Measurements from ENCODE around the gene ATG9A. TPM values are rescaled to one million over a fixed set of nuclear protein-coding genes. Genes with fewer than 3 reads are reported as not detected.

ATG9A gene
- total RNA-seq, 1 experiment from 2014 or later: 52.1 TPM

GRCh38 chr2:219179601-219180465 is 49.6 kb downstream of the ATG9A start:
- H3K4me3 Mint-ChIP-seq (ENCODE audit: unreplicated experiment): peak overlapping the region; percentile 82
- CTCF ChIA-PET: interaction anchor here (0.6 to 1.2 kb wide), 7 partner anchors 12 to 303 kb away, joined by 3 to 5 read pairs (median 4); no protein-coding TSS in a partner anchor
- no TSS peak for BruUV-seq (replicated peaks)

GRCh38 chr2:219178377-219179175 is 50.9 kb downstream of the ATG9A start:
- Mint-ChIP-seq H3K36me3 (ENCODE audit: insufficient read depth, unreplicated experiment) (peaks cover 53% of the 10 kb centered on the region), H3K4me1 (ENCODE audit: insufficient read depth, unreplicated experiment) (no peaks in the 10 kb centered on the region), H3K9me3 (ENCODE audit: unreplicated experiment) (no peaks in the 10 kb centered on the region), H3K4me3 (ENCODE audit: unreplicated experiment) (peak overlapping the region; percentile 82), H3K27me3 (ENCODE audit: insufficient read depth, unreplicated experiment) (no peaks in the 10 kb centered on the region), H3K27ac (ENCODE audit: low read depth, unreplicated experiment) (peak overlapping the region; percentile 93)
- ChIA-PET CTCF (no interaction called here), POLR2A (interaction anchor here (0.6 to 3.9 kb wide), 11 partner anchors 15 to 419 kb away, joined by 3 to 49 read pairs (median 5); partner anchors contain the start of genes ABCB6, ANKZF1, ATG9A and STK11IP)
- BruUV-seq (replicated peaks): no TSS peak
- intact Hi-C loops (cut with micrococcal nuclease): loop anchor here (5.0 kb wide), 1 partner anchor 99 kb away; the partner anchor contains the start of gene DNAJB2
- peak; percentile 9 for DNase-seq (ENCODE audit: unreplicated experiment)
- TF ChIP-seq, protein P1, sequence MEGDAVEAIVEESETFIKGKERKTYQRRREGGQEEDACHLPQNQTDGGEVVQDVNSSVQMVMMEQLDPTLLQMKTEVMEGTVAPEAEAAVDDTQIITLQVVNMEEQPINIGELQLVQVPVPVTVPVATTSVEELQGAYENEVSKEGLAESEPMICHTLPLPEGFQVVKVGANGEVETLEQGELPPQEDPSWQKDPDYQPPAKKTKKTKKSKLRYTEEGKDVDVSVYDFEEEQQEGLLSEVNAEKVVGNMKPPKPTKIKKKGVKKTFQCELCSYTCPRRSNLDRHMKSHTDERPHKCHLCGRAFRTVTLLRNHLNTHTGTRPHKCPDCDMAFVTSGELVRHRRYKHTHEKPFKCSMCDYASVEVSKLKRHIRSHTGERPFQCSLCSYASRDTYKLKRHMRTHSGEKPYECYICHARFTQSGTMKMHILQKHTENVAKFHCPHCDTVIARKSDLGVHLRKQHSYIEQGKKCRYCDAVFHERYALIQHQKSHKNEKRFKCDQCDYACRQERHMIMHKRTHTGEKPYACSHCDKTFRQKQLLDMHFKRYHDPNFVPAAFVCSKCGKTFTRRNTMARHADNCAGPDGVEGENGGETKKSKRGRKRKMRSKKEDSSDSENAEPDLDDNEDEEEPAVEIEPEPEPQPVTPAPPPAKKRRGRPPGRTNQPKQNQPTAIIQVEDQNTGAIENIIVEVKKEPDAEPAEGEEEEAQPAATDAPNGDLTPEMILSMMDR (IDR thresholded peaks at IDR 0.05; ENCODE audit: unreplicated experiment): peak; percentile 4

More at GRCh38 chr2:219179601-219180465, 49.6 kb downstream of the ATG9A start:
- Mint-ChIP-seq H3K9me3 (ENCODE audit: unreplicated experiment) (no peaks in the 10 kb centered on the region), H3K4me1 (ENCODE audit: insufficient read depth, unreplicated experiment) (no peaks in the 10 kb centered on the region), H3K27me3 (ENCODE audit: insufficient read depth, unreplicated experiment) (no peaks in the 10 kb centered on the region), H3K36me3 (ENCODE audit: insufficient read depth, unreplicated experiment) (peaks cover 46% of the 10 kb centered on the region), H3K27ac (ENCODE audit: low read depth, unreplicated experiment) (no peak overlapping the region)
- TF ChIP-seq, protein P1 (IDR thresholded peaks at IDR 0.05; ENCODE audit: unreplicated experiment): no peak
- DNase-seq (ENCODE audit: unreplicated experiment): no peak
- intact Hi-C loops (cut with micrococcal nuclease): loop anchor here (5.0 kb wide), 1 partner anchor 97 kb away; the partner anchor contains the start of gene DNAJB2
- POLR2A ChIA-PET: interaction anchor here (0.6 to 3.9 kb wide), 13 partner anchors 13 to 372 kb away, joined by 3 to 17 read pairs (median 3); partner anchors contain the start of genes ABCB6, ANKZF1, ATG9A and DNAJB2

GRCh38 chr2:219177552-219178376 is 51.7 kb downstream of the ATG9A start, which contains the start of gene RETREG2:
Gene RETREG2 (plus strand): TSS chr2:219178275. CDS start chr2:219178353, 78 bp downstream.
- H3K36me3 Mint-ChIP-seq (ENCODE audit: insufficient read depth, unreplicated experiment): peaks cover 48% of the 10 kb centered on the region
- ChIA-PET POLR2A (interaction anchor here (0.6 to 3.4 kb wide), 28 partner anchors 9 to 728 kb away, joined by 3 to 93 read pairs (median 6); partner anchors contain the start of genes ABCB6, ANKZF1, ATG9A and DNAJB2), CTCF (interaction anchor here (1.0 to 9.3 kb wide), 3 partner anchors 72 to 116 kb away, joined by 3 to 69 read pairs (median 4); no protein-coding TSS in a partner anchor)
- no peaks in the 10 kb centered on the region for H3K27me3 Mint-ChIP-seq (ENCODE audit: insufficient read depth, unreplicated experiment)
- DNase-seq (ENCODE audit: unreplicated experiment): peak; percentile 90
- H3K27ac Mint-ChIP-seq (ENCODE audit: low read depth, unreplicated experiment): peak within 1 kb of the TSS; percentile 93
- H3K4me1 Mint-ChIP-seq (ENCODE audit: insufficient read depth, unreplicated experiment): no peaks in the 10 kb centered on the region
- peak within 1 kb of the TSS; percentile 82 for H3K4me3 Mint-ChIP-seq (ENCODE audit: unreplicated experiment)
- TF ChIP-seq, protein P1 (IDR thresholded peaks at IDR 0.05; ENCODE audit: unreplicated experiment): peak; percentile 32
- no peaks in the 10 kb centered on the region for H3K9me3 Mint-ChIP-seq (ENCODE audit: unreplicated experiment)
- BruUV-seq (replicated peaks): TSS peak; percentile 85
- intact Hi-C loops (cut with micrococcal nuclease): loop anchor here (1.0 to 5.0 kb wide), 3 partner anchors 52 to 100 kb away; partner anchors contain the start of genes ANKZF1, ATG9A, DNAJB2 and TUBA4A

Data from MCF 10A (cell line).